GM21367 (cell line): Measurements from ENCODE around the gene TBC1D8B.
"Not testable (repeated sequence)": the region's sequence is repeated elsewhere in the genome, so short reads cannot be mapped to it uniquely, and the experiment has no call there.

ENCODE experiments used
- ATAC-seq: cut with Tn5 transposase; IDR thresholded peaks from one replicate; pipeline ENCODE4 v1.9.1; 2021; ENCODE audit not compliant: unreplicated experiment

TBC1D8B gene

DNA sequence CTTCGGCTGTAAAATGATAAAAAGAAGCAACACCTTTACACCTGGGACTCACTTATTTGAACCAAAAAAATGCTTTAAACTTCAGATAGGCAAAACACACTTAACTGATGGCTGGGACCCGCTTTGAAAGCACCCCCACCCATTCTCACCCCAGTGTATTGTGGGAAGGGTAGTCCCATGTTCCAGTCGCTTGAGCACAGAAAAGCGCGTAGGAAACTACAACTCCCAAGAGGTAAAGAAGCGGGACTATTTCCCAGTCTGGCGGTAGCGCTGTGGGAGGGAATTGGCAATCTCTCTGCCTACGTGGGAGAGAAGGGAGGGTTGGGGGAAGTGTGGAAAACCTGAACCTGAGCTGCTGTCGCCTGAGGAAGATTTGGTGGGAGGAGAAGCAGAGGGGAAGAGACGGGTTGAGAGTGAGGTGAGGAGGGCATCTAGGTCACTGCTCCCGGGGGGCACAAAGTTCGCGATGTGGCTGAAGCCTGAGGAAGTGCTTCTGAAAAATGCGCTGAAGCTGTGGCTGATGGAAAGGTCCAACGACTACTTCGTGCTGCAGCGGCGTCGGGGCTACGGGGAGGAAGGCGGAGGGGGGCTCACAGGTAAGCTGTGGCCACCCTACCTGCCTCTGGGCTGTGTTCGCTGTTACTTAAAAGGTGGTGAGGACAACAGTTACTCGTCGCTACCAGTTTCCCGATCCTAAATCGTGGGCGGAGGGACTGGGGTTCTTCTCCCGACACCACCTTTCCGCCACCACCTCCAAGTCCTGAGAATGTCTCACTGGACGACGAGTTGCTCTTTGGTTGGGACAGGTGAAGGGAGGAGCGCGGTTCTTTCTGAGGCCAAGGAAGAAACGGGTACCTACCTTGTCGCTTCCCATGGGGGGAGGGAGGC lies at the start of gene TBC1D8B:
TBC1D8B (plus strand) TSS at position 286 of the 888 bp plus-strand sequence; CDS start at position 467, 181 bp downstream.
- ATAC-seq = peak; percentile 98

DNA sequence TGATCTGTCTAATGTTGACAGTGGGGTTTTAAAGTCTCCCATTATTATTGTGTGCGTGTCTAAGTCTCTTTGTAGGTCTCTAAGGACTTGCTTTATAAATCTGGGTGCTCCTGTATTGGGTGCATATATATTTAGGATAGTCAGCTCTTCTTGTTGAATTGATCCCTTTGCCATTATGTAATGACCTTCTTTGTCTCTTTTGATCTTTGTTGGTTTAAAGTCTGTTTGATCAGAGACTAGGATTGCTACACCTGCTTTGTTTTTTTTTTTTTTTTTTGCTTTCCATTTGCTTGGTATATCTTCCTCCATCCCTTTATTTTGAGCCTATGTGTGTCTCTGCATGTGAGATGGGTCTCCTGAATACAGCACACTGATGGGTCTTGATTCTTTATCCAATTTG lies 33.2 kb upstream of the TBC1D8B start:
- not testable (repeated sequence) for ATAC-seq

DNA sequence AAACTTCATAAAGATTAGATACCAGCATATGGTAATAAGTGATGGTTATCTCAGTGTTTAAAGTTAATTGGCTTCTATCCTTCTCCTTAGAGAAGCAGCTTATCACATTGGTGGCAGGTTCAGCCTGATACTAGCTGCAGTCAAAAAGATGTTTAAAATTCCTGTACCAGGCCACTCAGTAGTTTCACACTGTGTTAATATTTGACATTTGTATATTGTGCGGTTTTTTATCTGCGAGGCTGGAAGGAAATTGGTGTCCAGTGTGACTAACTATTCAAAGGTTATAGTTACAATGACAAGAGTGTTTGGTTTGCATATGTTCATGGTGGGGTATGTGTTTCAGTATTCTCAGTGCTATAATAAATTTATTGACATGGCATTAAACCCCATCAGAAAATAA lies 27.5 kb upstream of the TBC1D8B start:
- ATAC-seq = no peak

DNA sequence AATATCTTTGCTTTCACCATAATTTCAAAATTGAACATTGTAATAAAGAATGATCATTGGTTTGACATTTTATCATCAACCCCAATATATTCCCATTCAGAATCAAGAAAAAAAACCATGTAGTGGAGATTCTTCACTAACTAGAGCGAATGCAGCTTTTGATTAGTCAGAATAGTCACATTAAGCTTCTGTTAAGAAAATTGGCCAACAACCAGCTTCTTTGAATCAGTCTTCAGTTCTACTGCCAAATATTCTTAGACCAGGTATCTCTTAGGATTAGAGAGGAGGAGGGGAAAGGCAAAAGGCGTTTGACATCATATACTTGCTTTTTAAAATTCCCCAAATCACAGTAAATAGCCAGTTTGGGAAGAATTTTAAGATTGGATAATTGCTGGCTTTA lies 22.2 kb upstream of the TBC1D8B start:
- no peak for ATAC-seq

DNA sequence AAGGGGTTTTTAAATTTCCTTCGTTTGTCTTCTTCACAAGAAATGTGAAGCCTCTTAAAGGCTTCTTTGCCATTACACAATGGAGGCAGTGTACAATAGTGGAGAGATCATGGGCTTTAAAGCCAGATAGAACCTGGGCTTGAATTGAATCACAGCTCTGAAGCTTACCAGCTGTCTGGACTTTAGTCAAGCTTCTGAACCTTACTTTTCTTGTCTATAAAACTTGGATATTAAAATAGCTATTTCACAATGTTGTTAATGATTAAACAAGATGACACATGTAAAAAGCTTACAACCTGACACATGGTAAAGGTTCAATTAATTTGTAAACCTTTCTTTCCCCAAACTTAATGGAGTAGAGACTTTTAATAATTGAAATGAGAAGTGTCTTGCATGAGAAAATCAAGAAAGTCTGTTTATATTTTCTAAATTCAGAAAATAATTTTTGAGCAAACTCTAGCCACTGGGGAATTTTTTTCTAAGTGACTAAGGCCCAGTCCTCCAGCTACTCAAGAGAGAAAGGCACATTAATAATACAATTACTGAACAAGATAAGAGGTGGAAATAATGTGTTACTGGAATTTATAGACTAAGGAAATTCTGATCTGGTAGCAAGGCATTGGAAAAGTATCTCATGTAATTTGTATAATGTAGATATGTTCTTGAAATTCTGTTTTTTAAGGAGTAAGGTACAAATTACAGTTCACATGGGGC lies 21.7 kb upstream of the TBC1D8B start:
- no peak for ATAC-seq

DNA sequence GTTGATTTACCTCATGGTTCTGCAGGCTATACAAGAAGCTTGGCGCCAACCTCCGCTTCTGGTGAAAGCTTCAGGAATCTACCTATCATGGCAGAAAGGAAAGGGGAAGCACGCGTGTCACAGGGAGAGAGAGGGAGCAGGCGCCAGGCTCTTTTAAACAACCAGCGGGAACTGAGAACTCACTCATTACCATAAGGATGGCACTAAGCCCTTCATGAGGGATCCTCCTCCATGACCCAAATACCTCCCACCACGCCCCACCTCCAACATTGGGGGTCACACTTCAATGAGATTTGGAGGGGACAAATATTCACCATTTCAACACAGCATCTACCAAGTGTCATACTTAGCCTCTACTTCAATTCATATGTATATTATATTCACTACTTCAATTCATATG lies 18.8 kb upstream of the TBC1D8B start:
- no peak for ATAC-seq

DNA sequence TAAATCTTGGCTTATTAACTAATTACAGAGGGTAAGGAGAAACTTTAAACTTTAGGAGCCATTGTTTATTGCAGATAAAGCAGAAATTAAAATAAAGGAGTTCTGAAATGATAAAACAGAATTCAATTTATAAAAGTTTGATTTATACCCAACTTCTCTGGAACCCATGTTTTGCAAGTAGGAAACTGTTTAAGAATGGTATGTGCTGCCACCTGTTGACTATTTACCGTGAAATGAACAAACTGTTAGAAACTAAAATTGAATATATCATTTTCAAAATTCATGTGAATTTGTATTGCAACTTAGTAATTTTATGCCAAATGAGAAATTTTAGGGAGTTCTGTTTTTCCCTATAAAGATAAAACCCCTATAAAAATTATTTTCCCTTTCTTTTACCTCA lies 11.0 kb upstream of the TBC1D8B start:
- ATAC-seq = no peak

DNA sequence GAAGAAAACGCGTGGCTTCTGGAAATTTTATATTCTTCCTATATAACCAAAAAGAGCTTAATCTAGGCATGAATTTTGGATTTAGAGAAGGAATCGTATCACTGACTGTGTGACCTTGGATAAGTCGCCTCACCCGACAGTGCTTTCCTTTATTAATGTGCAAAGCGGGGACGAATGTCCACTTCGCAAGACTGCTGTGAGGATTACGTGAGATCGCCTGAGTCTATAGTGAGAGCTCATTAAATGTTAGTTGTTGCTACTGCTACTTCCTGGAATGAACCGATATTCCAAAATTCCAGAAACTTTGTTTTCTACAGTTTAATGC lies 448 bp upstream of the TBC1D8B start:
- ATAC-seq = peak; percentile 32

DNA sequence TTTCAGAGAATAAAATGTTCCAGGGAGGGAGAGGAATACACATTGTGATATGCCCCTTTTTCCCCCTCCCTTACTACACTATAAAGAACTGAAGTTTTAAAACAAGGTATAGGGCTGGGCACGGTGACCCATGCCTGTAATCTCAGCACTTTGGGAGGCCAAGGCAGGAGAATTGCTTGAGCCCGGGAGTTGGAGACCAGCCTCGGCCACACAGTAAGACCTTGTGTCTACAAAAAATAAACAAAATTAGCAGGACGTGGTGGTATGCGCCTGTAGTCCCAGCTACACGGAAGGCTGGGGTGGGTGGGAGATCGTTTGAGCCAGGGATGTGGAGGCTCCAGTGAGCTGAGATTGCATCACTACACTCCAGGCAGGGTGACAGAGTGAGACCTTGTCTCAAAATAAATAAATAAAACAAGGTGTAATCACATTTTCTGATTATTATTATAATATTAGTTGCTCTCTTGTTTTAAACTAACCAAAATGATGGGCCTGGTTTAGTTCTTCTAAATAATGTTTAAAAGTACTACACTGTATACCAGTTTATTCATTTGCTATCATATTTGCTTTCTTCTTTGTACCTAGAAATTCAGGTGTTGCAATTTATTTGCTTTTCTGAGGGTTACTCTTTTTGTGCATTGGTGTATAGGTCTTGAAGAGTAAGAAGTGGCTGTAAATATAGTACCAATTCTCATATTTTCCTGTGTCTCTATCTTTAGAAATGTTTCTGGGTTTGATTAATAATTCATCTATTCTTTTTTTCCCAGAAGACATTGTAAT lies 8.8 kb downstream of the TBC1D8B start:
- no peak for ATAC-seq

DNA sequence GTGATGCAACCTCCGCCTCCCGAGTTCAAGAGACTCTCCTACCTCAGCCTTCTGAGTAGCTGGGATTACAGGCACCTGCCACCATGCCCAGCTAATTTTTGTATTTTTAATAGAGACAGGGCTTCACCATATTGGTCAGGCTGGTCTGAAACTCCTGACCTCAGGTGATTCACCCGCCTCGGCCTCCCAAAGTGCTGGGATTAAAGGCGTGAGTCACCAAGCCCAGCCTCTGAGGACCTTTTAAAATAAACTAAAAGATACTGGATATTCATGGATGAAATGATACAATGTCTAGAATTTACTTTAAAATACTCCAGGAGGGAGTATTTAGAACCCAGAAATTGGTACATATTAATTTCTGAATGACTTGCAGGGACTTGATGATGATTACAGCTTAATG lies 10.5 kb downstream of the TBC1D8B start:
- ATAC-seq = not testable (repeated sequence)

DNA sequence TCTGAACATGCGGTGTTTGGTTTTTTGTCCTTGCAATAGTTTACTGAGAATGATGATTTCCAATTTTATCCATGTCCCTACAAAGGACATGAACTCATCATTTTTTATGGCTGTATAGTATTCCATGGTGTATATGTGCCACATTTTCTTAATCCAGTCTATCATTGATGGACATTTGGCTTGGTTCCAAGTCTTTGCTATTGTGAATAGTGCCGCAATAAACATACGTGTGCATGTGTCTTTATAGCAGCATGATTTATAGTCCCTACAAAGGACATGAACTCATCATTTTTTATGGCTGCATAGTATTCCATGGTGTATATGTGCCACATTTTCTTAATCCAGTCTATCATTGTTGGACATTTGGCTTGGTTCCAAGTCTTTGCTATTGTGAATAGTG lies 11.6 kb downstream of the TBC1D8B start:
- ATAC-seq = not testable (repeated sequence)

DNA sequence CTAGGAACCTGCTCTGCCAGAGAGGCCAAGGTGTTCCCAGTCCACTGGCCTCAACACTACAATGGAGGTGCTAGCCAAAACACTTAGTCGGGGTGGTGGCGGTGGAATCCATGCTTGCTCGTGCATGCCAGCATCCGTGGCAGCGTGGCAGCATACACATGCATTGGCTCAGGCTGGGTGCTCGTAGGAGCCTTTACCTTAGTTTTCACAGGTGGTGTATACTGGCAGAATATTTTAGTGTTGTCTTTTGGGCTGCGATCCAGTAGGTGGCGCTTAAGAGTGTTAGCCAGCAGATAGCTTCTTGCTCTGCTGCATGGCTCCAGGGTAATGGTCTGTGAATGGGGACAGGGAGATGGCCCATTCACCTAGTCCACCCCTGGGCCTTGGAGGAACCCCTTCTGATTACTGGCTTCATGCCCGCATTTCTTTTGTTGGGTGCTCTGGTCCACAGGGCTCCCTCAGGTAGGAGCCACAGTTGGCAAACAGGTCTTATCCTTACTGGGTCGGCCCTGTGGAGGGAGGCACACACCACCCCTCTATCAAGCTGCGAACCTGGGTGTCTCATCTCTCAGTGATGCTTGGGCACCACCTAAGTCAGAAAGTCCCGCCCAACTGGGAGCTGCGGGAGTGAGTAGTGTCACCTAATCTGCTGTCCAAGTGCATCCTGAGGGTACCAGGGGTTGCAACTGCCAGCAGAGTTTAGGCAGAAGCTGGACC lies 60.7 kb downstream of the TBC1D8B start:
- ATAC-seq = peak; percentile 70

DNA sequence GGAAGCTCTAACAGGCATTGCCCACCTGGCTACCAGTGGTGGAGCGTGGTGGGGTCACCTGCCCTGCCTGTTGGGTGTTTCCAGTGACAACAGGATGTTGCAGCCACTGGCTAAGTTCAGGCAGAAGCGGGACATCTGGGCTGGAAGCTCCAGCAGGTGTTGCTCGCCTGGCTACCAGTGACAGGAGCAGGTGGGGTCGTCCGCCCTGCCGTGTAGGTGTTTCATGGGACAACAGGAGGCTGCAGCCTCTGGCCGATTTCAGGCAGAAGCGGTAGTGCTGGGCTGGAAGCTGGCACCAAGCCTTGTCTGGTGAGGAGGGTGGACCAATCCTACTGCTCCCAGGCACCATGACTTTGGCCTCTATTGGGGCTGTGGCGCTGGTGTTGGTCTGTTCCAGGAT lies 61.2 kb downstream of the TBC1D8B start:
- no peak for ATAC-seq

DNA sequence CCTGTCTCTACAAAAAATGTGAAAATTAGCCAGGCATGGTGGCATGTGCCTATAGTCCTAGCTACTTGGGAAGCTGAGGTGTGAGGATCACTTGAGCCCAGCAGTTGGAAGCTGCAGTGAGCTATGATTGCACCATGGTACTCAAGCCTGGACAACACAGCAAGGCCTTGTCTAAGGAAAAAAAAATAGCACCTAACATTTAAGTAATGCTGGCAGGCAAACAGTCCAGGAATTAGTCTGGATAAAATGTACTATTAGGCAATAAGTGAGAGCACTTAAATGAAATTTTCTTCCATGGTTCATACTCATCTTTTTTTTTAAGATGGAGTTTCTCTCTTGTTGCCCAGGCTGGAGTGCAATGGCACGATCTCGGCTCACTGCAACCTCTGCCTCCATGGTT lies 70.3 kb downstream of the TBC1D8B start:
- not testable (repeated sequence) for ATAC-seq

DNA sequence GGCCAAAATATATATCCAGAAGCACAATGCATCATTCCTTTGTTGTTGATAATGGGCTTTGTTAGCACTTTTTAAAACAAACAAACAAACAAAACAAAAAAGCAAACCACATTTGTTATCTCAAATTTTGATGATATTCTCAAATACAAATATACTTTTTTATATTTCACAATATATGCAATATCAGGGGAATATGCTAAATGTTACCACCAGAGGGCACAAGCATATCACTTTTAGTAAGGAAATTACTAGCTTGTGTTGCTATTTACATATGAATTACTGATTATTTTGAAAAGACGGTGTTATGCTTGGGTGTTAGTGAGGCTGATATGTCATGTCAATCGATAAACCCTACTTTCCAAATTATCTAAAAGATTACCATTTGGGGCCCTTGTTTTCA lies 71.6 kb downstream of the TBC1D8B start:
- ATAC-seq = no peak

DNA sequence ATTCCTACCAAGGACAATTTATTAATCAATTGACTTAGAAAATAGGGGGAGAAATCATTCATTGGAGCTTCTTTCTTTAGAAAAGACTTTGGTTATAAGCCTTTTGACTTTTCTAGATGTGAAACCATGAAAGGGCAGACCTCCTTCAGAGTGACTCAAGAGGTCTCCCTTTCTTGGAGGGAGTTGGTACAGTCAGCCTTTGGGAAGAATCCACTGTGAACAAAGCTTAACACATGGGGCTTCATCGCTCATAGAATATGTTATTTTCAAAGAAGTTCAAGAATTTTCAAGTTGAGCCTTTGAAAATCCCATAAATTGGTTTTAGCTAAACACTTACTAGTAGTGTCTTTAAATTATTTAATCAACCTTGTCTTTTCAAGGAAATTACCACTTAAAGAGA lies 72.7 kb downstream of the TBC1D8B start:
- no peak for ATAC-seq

DNA sequence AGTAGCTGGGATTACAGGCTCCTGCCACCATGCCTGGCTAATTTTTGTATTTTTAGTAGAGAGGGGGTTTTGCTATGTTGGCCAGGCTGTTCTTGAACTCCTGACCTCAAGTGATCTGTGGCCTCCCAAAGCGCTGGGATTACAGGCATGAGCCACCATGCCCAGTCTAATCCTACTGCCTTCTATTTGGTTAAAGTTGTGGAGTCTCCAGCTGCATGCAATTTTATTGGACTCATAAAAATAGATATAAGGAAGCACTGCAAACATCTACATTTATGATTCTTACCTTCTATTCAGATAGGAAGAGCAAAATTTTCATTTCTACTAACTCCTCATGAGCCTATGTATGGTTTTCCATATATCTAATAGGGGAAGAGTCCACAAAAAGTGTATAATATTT lies 87.0 kb downstream of the TBC1D8B start:
- ATAC-seq = no peak

DNA sequence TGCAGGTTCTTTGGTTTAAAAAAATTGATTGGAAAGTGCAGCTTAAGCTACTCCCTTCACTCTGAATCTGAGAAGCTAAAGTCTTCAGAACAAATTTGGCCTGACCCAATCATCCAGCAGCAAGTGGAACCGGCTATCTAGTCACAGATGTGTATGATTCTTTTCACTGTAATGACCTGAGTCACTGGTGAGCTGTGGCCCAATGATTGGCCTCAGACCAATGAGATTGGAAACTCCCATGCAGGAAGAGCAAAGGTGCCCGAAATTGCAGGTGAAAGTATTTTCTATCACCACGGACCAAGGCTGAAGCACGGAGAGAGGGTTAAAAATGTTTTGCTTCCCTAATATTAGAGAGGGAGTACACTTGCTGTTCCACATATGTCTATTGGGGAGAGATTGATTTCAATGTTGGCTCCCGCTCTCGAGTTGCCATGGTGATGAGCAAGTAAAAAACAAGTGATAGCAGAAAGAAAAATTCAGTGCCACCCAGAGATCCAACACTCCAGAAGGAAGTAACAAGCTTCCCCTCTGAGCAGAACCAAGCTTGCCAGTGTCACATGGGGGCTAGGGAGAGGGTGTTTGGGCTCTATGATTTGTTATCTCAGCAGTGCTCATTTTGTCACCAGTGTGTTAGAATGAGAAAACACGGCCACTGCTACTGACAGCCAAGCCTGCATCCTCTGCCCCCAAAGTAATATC lies 89.4 kb downstream of the TBC1D8B start:
- ATAC-seq = no peak

DNA sequence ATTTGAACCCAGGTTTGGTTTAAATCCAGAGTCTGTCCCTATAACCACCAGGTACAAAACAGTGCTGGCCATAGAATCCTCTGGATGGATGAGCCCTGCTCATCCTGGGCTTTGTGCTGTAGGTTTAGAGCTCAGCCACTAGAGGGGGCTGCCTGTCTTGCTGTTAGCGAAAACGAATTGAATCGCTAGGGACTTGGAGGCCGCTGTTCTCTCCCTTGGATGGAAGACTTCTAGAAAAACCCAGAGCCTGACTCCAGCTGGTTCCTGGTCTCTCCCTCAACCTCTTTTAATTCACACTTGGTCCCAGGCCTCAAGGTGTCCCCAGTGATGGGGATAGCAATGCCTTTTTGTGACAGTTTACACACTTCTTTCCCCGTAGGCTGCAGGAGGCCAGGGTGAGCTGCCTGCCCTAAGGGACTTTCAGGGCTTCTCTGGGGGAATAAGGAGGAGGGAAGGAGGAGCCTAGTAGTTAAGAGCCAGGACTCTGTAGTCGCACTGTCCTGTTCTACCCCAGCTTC lies 92.0 kb downstream of the TBC1D8B start:
- ATAC-seq = peak; percentile 91

DNA sequence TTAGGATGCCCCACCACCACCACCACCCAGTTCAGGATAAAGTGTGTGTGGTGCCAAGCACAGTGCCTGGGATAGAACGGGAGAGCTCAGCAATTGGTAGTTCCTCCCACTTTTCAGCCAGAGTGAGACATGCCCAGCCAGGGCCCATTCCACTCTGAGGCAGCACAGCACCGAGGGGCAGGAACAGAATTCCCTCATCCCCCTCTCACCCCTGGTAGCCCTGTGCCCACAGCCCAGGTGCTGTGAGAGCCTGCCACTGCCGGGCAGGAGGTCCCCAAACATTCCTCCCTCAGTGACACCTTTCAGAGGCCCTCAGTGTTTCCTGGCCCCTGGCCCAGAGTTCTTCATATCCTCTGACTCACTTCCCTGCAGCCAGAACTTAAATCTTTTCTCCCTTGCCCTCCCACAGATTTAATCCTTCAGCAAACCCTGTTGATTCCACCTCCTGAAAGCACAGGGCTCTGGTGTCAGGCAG lies 92.5 kb downstream of the TBC1D8B start:
- ATAC-seq = no peak
